Subcutaneous adipose tissue (tissue), 4 donors: ENCODE results near the gene AFDN. TPM values are rescaled to one million over a fixed set of nuclear protein-coding genes. Genes with fewer than 3 reads are reported as not detected.

Source experiments
- total RNA-seq, 4 donors: library from RNA; depleted of rRNA; stranded (reverse); fragments of >200 nt; gene quantifications; one replicate each; pipeline ENCODE4 v1.1.0, GENCODE V29; 2016
- TF ChIP-seq, protein P1 (sequence below): fragments of 450-650 bp; IDR thresholded peaks from one replicate; pipeline ENCODE4 v1.5.1; 2016; ENCODE audit warnings: low read depth, mild to moderate bottlenecking, control low read depth, antibody characterized with exemption, moderate library complexity

The AFDN gene, protein sequence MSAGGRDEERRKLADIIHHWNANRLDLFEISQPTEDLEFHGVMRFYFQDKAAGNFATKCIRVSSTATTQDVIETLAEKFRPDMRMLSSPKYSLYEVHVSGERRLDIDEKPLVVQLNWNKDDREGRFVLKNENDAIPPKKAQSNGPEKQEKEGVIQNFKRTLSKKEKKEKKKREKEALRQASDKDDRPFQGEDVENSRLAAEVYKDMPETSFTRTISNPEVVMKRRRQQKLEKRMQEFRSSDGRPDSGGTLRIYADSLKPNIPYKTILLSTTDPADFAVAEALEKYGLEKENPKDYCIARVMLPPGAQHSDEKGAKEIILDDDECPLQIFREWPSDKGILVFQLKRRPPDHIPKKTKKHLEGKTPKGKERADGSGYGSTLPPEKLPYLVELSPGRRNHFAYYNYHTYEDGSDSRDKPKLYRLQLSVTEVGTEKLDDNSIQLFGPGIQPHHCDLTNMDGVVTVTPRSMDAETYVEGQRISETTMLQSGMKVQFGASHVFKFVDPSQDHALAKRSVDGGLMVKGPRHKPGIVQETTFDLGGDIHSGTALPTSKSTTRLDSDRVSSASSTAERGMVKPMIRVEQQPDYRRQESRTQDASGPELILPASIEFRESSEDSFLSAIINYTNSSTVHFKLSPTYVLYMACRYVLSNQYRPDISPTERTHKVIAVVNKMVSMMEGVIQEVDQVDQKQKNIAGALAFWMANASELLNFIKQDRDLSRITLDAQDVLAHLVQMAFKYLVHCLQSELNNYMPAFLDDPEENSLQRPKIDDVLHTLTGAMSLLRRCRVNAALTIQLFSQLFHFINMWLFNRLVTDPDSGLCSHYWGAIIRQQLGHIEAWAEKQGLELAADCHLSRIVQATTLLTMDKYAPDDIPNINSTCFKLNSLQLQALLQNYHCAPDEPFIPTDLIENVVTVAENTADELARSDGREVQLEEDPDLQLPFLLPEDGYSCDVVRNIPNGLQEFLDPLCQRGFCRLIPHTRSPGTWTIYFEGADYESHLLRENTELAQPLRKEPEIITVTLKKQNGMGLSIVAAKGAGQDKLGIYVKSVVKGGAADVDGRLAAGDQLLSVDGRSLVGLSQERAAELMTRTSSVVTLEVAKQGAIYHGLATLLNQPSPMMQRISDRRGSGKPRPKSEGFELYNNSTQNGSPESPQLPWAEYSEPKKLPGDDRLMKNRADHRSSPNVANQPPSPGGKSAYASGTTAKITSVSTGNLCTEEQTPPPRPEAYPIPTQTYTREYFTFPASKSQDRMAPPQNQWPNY (N-terminal part only)
- 100 to 1,000 TPM in 1 of 4 donors, 10 to 100 TPM in 3; 51.5 to 126 (median 88.1) TPM for total RNA-seq

DNA sequence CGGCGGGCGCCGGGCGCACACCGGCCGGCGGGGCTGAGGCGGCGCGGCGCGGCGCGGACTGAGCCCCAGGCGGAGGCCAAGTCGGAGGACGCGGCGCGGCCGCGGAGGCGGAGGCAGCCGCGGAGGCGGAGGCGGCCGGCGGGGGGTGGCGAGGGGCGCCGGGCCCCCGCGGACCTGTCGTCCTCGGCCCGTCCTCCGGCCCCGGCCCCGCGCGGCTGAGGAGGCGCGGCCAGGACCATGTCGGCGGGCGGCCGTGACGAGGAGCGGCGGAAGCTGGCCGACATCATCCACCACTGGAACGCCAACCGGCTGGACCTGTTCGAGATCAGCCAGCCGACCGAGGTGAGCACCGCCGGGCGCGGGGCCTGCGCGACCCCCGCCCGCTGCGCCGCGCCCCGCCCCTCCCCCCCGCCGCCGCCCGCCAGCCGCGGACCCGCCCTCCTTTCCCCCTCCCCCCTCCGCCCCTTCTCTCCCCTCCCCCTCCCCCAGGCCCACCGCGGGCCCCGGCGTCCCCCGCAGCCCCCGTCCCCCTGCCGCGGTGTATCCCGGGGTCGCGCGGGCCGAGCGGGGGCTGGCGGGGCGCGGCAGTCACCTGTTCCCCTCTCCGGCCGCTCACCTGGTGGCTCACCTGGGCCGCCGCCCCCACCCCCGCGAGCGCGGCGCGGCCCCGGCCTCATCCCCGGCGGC lies at the start of gene AFDN:
TSS of gene AFDN (plus strand) at position 16 of the 687 bp plus-strand sequence. CDS start at position 238, 222 bp downstream.
- TF ChIP-seq, protein P1, sequence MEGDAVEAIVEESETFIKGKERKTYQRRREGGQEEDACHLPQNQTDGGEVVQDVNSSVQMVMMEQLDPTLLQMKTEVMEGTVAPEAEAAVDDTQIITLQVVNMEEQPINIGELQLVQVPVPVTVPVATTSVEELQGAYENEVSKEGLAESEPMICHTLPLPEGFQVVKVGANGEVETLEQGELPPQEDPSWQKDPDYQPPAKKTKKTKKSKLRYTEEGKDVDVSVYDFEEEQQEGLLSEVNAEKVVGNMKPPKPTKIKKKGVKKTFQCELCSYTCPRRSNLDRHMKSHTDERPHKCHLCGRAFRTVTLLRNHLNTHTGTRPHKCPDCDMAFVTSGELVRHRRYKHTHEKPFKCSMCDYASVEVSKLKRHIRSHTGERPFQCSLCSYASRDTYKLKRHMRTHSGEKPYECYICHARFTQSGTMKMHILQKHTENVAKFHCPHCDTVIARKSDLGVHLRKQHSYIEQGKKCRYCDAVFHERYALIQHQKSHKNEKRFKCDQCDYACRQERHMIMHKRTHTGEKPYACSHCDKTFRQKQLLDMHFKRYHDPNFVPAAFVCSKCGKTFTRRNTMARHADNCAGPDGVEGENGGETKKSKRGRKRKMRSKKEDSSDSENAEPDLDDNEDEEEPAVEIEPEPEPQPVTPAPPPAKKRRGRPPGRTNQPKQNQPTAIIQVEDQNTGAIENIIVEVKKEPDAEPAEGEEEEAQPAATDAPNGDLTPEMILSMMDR, result no peak

DNA sequence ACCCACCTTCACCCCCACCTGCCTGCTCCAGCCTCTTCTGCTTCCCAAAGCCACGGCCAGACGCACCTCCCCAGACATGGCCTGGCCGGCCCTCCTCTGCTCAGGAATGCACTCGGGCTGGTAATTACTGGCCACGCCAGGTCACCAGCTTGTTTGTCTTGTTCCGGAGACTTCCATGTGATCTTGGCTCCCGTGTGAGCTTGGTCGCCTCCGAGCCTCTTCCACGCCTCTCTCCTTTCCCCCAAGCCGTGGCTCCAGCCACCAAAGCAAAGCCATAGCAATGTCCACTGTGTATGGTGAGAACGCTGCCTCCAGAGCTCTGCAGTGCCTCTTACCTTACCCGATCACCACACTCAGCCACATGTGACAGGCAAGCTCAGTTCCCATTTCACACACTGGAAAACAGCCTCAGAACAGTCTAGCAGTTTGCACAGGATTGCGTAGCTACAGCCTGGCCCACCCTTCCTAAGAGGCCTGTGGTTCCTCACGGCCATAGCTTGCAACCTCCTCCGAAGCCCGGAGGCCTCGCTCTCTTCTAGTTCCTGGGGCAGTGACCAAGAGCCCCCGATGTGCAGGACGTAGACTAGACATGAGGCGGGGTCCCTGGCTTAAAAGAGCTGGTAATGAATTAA lies 48.1 kb upstream of the AFDN start:
- TF ChIP-seq, protein P1, result no peak

DNA sequence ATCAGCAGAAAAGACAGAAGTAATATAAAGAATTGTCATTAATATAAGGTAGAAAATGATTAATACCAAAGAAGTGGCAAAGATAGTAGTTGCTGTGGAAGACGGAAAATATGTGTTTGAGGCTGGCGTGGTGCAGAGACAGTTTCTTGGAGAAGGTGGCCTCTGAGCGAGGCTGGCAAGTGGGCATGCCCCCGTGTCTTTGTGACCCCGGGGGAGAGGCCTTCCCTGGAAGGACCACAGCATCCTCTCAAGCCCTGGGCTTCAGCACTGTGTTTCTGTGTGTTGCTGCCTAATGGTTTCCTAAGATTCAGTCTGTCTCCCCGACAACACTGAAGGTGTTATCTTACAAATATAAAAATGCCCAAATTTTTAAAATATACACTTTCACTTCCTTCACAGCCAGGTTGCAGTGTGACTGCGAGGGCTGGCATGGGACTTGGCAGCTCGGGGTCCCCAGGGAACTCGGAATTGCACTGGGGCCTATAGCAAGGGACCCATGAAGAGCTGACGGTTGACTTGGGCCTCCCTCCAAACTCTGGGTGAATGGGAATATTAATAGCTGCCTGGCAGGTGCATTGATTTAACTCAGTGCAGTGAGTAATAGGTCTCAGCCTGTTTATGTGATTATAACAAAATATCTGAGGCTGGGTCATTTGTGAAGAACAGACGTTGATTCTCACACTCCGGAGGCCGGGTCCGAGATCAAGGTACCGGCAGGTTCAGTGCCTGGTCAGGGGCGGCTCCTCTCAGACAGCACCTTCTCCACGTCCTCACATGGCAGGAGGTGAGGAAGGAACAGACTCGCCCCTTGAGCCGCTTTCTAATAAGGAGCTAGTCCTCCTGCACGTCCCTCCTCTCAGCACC lies 47.4 kb upstream of the AFDN start:
- TF ChIP-seq, protein P1, result no peak

DNA sequence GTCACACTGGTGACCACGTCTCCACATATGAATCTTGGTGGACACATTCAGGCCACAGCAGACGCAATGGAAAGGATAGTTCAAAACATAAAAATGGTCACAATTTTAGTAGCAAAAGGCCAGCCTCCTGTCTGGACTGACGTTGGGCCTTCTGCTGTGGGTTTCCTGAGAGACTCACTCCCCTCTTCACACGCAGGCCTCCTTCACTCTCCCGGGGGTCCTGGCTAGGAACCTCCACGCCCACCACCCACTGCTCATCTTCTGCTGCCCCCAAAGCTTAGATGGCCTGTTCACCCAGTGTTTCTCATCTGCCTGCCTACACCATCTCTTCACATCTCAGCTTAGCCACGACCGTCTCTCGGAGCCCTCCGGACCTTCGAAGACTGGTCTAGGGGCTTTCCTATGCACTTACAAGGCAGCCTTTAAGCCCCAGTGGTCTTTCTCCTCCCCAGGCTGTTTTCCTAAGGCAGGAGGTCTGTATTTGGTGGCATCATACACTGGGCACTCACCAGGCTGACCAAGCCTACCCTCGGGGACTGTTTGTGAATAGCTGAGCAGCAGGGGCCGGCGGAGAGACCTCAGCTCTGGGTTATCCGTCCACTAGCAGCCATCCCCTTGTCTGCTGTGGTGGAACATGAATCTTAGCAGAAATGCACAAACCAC lies 46.6 kb upstream of the AFDN start:
- TF ChIP-seq, protein P1, result no peak

DNA sequence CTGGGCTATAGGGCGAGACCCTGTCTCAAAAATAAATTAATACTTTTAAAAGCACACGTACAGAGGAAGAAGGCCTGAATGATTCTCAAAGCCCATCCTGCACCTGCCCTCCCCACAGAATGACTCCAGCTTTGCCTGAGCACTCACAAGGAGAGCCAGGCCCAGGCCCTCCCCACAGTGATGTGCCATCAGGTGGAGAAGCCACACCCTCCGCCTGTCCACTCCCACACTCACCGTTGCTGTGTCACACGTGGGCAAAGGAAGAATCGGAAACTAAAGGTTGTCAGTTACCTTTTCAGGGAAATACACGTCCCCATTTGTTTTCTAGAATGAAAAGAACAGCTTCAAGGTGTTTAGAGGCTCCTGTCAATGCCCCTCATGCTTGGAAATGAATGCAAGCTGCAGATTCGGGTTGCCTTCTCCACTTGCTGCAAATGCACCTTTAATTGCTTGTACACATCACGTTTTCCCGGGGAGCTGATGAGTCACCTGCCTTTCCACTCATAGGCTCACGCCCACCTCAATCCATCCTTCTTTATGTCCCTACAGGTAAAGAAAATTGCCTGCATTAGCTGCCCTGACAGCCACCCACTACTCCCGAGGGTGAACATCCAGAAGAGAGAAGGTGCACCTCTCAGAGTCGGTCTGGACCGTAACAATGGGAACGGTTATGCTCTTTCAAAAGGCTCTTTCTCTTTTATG lies 45.5 kb upstream of the AFDN start:
- TF ChIP-seq, protein P1, result no peak
